NK-92 treated with Interleukin-12 subunit alpha and Interleukin-12 subunit beta, amount 100 ng/mL, for 24 hours (cell line): Measurements from ENCODE around the gene ARL15.
"Not testable (repeated sequence)": the region's sequence is repeated elsewhere in the genome, so short reads cannot be mapped to it uniquely, and the experiment has no call there.

Source experiments
- DNase-seq: peaks from one replicate; lab custom pipeline; 2025; lab: John Stamatoyannopoulos, UW

The ARL15 gene

GRCh38 chr5:54310433-54311175 is at the start of gene ARL15:
Gene ARL15 (minus strand): TSS chr5:54310573.
- peak; percentile 98 for DNase-seq

GRCh38 chr5:54360089-54360488 is 49.7 kb upstream of the ARL15 start:
- DNase-seq: no peak

GRCh38 chr5:54357408-54358058 is 47.2 kb upstream of the ARL15 start:
- no peak for DNase-seq

- not testable (repeated sequence) for DNase-seq
These were observed 43.7 kb upstream of the ARL15 start for GRCh38 chr5:54353933-54354564.

GRCh38 chr5:54352580-54352979 is 42.2 kb upstream of the ARL15 start:
- not testable (repeated sequence) for DNase-seq

- no peak for DNase-seq
These were observed 37.0 kb upstream of the ARL15 start for GRCh38 chr5:54347221-54347865.

GRCh38 chr5:54344653-54345052 is 34.3 kb upstream of the ARL15 start:
- no peak for DNase-seq

- no peak for DNase-seq
These were observed 31.6 kb upstream of the ARL15 start for GRCh38 chr5:54341971-54342370.

- no peak for DNase-seq
These were observed 27.1 kb upstream of the ARL15 start for GRCh38 chr5:54337523-54337922.

GRCh38 chr5:54332720-54333119 is 22.3 kb upstream of the ARL15 start:
- no peak for DNase-seq

- no peak for DNase-seq
These were observed 19.6 kb upstream of the ARL15 start for GRCh38 chr5:54329731-54330709.

- no peak for DNase-seq
These were observed 16.4 kb upstream of the ARL15 start for GRCh38 chr5:54326662-54327270.

- no peak for DNase-seq
These were observed 15.4 kb upstream of the ARL15 start for GRCh38 chr5:54325610-54326311.

- no peak for DNase-seq
These were observed 14.9 kb upstream of the ARL15 start for GRCh38 chr5:54325272-54325609.

- no peak for DNase-seq
These were observed 14.4 kb upstream of the ARL15 start for GRCh38 chr5:54324651-54325271.

GRCh38 chr5:54323495-54323894 is 13.1 kb upstream of the ARL15 start:
- no peak for DNase-seq

GRCh38 chr5:54320256-54320655 is 9.9 kb upstream of the ARL15 start:
- DNase-seq: no peak

GRCh38 chr5:54317511-54318260 is 7.3 kb upstream of the ARL15 start:
- DNase-seq: no peak
